Measurements from ENCODE around the gene CDC42BPG.

Gene CDC42BPG, protein sequence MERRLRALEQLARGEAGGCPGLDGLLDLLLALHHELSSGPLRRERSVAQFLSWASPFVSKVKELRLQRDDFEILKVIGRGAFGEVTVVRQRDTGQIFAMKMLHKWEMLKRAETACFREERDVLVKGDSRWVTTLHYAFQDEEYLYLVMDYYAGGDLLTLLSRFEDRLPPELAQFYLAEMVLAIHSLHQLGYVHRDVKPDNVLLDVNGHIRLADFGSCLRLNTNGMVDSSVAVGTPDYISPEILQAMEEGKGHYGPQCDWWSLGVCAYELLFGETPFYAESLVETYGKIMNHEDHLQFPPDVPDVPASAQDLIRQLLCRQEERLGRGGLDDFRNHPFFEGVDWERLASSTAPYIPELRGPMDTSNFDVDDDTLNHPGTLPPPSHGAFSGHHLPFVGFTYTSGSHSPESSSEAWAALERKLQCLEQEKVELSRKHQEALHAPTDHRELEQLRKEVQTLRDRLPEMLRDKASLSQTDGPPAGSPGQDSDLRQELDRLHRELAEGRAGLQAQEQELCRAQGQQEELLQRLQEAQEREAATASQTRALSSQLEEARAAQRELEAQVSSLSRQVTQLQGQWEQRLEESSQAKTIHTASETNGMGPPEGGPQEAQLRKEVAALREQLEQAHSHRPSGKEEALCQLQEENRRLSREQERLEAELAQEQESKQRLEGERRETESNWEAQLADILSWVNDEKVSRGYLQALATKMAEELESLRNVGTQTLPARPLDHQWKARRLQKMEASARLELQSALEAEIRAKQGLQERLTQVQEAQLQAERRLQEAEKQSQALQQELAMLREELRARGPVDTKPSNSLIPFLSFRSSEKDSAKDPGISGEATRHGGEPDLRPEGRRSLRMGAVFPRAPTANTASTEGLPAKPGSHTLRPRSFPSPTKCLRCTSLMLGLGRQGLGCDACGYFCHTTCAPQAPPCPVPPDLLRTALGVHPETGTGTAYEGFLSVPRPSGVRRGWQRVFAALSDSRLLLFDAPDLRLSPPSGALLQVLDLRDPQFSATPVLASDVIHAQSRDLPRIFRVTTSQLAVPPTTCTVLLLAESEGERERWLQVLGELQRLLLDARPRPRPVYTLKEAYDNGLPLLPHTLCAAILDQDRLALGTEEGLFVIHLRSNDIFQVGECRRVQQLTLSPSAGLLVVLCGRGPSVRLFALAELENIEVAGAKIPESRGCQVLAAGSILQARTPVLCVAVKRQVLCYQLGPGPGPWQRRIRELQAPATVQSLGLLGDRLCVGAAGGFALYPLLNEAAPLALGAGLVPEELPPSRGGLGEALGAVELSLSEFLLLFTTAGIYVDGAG (N-terminal part only)

DNA sequence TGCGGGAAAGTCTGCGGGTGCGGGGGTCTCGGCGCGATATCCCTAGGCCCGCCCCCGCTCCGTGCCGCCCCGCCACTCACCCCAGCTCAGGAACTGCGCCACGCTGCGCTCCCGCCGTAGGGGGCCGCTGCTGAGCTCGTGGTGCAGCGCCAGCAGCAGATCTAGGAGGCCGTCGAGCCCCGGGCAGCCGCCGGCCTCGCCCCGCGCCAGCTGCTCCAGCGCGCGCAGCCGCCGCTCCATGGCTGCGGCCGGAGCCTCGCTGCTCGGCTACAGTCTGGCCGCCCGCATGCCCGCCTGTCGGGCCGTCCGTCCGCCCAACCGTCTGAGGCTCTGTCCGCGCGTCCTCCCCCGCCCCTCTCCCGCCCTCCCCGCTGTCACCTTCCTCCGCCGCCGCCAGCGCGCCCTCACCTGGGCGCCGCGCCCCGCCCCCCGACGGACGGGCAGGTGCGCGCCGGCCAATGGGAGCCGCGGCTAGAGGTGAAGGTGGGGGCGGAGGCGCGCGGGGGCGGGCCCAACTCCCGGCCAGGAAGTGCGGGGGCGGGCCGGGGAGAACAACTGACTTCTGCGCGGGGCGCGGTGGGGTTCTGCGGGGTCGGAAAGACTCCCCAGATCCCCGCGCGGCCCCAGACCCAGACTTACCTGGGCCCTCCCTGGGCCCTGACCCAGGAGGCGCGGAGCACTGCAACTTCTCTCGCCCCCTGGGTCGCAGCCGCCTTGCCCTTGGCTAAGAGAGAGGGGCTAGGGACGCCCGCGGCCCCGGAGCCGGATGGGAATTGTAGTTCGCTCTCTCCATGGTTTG is at the start of gene CDC42BPG:
TSS of gene CDC42BPG (minus strand) at position 324 of the 799 bp plus-strand sequence. CDS start at position 240, 84 bp downstream.
- peak; percentile 61 for DNase-seq (ENCODE audit: low spot score)

DNA sequence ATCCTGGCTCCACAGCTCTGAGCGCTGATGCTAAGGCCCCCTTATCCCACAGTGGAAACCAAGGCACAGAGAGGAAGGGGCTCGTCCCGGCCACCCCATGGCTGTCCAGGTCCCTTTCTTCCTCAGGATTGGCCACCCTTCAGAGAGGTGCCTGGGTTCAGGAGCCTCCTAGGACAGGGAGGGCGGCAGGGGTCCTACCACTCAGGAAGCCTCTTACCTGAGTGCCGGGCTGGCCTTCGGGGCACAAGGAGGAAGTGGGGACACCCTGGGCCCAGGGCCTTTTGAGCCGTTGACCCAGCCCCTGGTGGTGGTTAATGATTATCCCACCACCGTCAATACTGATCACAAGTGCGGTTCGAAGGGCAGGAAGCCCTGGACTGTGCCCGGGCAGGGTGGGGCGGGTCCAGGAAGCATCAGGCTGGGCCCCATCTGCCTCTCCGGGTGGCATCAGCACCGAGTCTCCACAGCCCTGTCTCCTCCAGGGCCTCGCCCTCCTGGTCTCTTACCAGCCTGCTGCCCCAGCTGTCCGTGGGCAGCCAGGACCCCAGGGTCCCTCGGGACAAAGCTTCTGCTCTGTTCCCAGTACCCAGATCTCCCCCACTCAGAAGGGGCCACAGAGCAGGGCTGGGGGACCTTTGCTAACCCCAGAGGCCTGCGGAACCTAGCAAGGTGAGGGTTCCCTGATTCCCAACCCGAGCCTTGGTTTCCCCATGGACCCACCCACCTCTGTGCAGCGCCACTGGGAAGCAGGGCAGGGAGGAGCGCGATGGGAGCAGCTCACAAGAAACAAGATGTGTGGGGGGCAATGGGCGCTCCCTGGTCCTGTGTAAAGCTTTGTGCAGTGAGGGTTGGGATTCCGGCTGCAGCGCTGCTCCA is 49.0 kb upstream of the CDC42BPG start:
- DNase-seq (ENCODE audit: low spot score), result peak; percentile 23

DNA sequence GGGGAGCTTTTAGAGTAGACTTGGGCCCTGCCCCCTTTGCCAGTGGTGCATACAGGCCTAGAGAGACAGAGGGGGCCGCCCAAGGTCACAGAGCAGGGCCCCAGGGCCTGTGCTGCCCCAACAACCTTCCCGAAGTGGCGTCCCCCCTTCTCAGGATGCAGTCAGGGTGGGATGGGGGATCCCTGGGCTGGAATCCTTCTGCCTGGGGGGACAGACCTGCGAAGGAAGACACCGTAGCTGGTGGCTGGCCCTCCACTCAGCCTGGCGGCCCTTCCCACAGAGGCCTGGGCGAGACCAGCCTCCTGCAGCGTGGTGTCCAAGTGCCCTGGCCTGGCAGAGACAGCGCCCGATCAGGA is 48.4 kb upstream of the CDC42BPG start:
- no peak for DNase-seq (ENCODE audit: low spot score)

DNA sequence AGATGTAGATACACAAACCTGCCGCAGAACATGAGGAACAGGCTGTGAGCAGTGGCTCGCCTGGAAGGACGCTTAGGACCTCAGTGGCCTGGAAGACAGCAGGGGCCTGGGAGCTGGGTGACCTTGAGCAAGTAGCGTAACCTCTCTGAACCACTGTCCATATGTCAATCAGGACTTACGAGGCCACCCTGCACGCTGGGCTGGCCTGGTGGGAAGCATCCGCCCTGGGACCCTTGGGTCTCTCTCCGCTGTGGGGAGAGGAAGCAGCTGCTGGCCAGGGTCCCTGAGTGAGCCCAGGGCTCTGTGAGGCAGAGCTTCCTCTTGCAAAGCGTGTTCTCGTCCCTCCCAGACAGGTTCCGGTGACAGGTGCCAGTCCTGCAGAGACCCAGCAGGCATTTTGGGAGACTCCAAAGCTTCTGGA is 48.0 kb upstream of the CDC42BPG start:
- DNase-seq (ENCODE audit: low spot score), result no peak

DNA sequence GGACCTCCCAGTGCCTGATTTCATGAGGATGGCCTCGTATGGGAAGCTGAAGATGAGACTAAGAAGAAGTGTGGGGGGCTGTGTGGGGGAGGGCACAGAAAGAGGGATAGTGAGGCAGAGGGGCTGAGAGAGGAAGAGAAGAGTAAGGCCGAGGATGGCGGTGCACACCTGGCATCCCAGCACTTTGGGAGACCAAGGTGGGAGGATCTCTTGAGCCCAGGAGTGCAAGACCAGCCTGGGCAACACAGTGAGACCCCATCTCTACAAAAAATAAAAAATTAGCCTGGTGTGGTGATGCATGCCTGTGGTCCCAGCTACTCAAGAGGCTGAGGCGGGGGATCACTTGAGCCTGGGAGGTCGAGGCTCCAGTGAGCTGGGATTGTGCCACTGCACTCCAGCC is 47.4 kb upstream of the CDC42BPG start:
- DNase-seq (ENCODE audit: low spot score), result no peak

DNA sequence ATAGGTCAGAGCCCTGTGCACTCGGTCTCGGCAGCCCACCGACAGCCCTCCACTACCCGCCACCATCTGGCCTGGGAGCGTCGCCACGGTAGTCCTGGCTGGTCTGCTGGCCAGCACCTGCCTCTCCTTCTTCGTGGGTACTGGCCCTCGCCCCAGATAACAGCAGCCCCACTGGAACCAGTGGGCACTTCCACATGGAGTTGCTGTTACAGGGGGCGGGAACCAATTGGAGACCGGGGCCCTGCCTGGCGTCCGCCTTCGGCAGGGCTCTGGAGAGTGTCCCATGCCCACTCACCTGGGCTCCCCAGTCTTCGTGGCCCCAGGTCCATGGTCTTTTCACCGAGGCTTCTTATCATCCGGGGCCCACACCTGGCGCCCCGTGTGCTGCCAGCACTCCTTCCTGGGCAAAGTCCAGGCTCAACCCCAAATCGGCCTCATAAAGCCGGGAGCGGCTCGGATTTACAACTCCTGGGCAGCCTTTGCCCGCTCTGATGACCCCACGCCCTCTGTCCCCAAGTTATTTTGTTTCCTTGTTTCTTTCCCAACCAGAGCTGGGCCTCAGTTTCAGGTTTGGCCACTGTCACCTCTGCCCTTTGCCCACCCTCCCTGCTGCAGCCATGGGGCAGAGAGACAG is 46.9 kb upstream of the CDC42BPG start:
- no peak for DNase-seq (ENCODE audit: low spot score)

DNA sequence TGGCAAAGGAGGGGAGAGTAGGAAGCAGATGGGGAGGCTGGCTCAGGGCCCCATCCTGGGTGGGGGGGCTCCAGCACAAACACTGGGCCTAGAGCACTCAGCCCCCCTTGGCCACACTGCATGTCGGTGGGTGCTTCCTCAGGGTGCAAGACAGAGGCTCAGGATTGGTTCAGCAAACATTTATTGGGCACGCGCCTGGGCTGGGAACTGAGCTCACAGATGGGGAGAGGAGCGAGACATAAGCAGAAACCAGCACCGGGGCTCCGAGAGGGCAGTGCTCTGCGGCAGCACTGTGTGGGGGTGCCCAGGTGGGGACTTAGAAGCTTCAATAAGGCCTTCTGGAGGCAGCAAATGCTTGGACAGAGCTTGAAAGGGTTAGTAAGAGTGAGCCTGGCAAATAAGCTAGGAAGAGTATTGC is 46.1 kb upstream of the CDC42BPG start:
- peak; percentile 24 for DNase-seq (ENCODE audit: low spot score)

DNA sequence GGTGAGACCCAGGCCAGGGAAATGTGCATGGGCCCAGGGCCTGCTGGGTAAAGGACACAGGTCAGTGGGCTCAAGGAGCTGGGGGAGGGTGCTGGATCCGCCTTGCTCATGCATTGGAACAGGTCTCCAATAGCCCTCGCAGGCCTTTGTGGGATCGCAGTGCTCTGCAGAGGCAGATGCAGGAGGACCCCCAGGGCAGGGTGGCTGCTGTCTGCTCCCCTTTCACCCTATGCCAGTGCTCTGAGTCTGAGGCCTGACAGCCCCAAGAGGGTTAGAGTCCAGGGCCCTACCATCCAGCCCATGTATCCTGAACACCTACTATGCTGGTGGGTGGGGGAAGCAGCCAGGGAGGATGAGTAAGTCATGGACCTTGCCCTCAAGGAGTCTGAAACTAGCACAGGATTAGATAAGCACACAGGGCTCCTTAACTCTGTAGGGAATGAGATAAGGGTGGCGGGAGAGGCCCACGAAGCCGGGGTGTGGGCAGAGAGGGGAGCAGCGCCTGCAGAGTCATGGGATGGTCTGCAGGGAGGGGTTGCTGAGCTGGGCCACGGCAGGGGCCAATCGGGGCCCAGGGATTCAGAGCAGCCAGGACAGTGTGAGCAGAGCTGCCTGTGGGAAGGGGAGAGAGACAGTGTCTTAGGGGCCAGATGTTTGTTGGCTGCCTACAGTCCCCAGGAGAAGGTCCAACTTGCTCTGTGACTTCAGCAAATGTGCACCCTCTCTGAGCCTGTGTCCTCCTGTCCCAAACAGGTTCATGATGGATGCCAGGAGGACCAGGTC is 44.5 kb upstream of the CDC42BPG start:
- DNase-seq (ENCODE audit: low spot score), result peak; percentile 91

DNA sequence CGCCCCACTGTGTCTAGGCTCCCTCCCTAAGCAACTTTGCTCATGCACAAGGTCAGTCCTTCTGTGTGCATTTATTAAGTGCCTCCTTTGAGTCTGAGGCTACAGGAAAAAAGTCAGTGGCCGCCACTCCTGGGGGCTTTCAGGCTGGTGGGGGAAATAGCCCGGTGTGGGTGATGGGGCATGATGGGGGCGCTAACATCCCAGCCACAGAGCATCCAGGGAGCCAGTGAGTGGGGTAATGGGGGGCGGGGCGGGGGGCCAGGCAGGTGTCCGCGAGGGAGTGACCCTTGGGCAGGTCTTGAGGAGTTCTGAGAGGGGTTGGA is 43.9 kb upstream of the CDC42BPG start:
- DNase-seq (ENCODE audit: low spot score), result no peak

DNA sequence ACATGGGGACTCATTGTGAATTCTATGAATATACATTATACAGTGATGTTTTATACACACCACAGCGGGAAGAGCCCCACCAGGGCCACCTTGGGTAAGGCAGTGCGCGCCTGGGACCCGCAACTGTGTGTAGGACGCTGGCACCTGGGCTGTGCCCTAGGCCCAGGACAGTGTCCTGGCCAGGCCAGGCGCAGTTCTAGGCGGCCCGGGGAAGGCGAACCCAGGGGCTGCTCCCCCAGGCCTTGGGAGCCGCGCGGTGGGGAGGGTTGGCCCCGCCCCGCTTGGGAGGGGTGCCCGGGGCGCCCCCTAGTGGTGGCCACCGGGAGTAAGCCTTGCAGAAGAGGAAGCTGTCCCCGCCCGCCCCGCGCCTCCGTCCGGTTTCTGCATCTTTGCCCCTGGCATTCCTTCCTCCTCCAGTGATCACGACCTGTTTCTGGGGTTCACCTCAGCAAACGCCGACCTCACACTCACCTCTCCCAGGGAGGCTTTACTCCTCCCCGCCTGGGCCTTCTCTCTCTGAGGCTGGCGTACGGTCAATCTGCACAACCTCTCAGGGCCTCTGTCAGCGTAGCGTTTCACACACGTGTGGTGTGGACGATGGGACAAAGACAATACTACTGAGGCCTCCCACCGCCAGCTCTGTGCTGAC is 43.4 kb upstream of the CDC42BPG start:
- DNase-seq (ENCODE audit: low spot score), result peak; percentile 91

DNA sequence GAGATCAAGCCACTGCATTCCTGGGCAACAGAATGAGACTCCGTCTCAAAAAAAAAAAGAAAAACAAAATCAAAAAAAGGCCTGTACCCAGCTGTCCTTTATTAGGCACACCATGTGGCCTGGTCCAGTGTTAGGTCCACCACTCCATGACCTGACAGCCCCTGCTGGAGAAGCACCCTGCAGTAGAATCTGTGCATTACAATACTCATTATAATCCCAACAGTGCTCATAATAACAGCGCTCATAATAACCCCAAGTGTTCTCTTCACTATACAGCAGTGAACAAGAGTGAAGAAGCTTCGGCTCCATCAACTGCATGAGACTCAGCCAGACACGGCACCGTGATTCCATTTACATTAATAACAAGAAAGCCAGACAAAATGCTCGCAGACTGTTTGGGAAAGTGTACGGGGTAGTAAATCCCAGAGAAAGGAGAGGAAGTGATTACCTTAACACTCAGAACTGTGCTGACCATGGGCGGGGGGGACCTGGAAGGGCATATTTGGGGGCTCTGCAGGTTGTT is 42.8 kb upstream of the CDC42BPG start:
- no peak for DNase-seq (ENCODE audit: low spot score)

DNA sequence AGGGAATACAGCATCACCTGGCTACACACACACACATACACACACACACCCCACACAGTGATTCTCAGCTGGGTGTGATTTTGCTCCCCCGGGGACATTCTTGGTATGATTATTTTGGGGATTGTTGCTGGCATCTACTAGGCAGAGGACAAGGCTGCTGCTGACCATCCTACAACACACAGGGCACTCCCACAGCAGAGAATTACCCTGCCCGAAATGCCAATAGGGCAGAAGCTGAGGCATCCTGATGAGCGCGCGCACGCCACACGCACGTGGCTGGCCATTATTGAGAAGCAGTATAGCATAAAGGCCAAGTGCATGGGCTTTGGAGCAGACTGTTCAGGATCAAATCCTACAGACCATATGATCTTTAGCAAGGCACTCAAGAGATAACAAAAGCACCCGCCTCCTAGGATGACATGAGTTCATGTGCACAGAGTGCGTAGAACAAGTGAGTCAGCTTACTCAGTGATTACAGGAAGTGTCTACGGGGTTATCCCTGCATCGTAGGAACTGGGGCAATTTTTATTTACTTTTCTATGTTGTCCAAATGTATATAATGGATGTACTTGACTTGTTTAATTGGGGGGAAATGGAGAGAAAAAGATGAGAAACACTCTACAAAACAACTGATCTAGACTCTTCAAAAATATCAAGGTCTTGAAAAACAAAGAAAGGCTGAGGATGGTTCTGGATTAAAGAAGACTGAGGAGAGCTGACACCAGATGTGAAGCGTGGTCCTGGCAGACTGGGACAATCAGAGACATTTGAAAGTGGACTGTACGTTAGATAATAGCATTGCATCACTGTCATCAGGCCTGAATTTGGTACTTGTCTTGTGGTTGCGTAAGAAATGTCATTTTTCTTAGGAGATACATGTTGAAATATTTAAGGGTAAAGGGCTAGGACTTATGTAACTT is 41.2 kb upstream of the CDC42BPG start:
- DNase-seq (ENCODE audit: low spot score), result peak; percentile 93

DNA sequence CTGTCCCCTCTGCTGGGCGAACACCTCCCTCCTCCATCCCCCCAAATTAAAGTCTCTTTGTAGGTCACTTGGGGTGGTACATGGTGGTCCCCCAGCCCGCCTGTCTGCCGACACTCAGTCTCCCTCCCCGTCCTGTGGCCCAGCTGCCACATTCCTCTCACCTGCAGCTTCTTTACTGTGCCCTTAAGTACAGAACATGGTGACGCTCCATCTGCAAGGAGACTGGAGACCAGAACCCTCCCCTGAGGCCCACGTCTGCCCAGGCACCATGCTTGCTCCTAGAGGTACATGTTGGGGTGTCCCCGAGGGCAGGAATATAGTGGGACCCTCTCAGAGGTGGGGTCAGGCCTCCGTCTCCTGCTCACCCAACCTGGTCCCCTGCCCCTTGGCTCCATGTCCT is 39.6 kb upstream of the CDC42BPG start:
- no peak for DNase-seq (ENCODE audit: low spot score)

DNA sequence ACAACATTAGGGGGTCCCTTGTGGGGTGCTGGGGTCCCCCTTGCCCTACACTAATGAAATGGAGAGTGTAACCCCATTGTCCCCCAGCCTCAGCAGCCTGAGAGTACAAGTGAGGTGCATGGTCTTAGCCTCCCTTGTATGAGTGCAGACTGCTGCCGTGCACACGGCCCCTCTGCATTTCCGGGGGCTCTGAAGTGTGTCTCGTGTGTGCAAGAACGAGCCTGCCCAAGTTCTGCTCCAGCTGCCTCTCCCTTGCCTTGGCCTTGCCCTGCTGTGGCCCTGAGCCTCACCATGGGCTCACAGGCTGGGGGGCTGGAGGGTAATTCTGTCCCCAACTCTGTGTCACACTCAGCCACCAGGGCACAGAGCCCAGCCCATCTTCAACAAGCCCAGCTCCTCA is 39.1 kb upstream of the CDC42BPG start:
- DNase-seq (ENCODE audit: low spot score), result no peak

DNA sequence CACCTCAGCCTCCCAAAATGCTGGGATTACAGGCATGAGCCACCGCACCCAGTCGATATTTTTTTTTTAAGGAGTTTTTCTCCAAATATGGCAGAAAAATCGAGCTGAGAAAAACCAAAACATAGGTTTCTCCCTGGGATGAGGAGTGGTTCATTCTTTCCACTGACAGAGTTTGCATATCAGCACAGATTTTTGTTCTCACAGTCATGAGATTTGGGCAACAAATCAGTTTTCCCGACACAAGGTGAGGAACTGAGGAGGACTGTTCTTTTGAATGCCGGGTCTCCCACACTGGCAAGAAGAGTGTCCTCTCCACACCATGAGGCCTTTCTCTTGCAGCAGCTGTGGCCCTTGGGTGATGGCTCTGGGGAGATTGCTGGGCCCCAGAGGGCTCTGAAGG is 37.8 kb upstream of the CDC42BPG start:
- DNase-seq (ENCODE audit: low spot score), result no peak

DNA sequence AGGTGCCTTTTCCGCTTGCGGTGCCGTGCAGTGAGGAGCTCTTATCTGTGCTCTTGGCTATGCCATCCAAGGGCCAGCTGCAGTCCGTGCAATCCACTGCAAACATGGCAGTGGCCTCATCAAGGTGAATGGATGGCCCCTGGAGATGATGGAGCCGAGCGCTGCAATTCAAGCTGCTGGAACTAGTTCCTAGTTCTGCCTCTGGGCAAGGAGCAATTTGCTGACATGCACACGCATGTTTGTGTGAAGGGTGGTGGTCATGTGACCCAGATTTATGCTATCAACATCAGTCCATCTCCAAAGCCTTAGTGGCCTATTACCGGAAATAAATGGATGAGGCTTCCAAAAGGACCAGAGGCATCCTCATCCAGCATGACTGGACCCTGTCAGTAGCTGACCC is 37.0 kb upstream of the CDC42BPG start:
- peak; percentile 11 for DNase-seq (ENCODE audit: low spot score)

DNA sequence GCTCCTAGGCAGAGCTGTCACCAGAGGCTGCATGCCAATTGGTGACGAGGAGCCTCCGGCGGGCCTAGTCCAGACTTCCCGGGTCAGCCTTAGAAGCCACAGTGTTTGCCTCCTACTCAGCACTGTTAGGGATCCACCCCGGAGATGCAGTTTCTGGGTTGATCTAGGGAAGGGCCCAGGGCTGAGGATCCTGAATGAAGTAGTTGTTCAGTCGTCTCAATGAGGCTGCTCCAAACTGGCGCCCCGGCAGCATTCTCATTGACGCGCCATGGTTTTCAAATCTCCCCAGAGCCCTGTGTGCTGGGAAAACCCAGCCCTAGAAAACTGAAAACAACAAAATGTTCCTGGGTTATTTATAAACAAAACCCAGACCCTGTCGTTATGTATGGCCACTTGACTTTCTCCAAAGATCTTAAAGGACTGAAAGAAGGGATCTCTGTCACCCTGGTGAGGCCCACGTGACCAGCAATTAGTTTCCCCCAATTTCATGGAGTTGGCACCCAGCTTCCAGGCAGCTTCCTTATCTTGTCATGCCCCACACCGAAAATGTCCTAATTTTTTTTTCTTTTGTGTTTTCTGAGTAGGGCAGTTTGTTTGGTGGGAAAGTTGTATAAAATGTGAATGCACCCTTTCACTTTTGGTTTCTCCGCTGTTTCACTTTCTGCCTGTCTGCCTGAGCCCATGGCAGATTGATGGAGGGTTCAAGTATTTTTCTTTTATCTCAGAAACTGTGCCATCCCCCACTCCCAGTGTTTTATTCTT is 36.0 kb upstream of the CDC42BPG start:
- peak; percentile 28 for DNase-seq (ENCODE audit: low spot score)

Data from hematopoietic multipotent progenitor cell treated with erythropoietin and hydrocortisone succinate and interleukin-3 and kit ligand, for 17 days (in vitro differentiated cells).